Measurements from ENCODE around the gene HS3ST5.
A peak's percentile ranks its signal among the peaks of the same experiment; 100 is the strongest.

HS3ST5 gene

GRCh38 chr6:114009192-114009591 is 333.6 kb downstream of the HS3ST5 start:
- no peak for DNase-seq (ENCODE audit: low read depth)
- TF ChIP-seq CTCF (IDR thresholded peaks at IDR 0.05; ENCODE audit: low read depth, low read length, missing control alignments): no peak
- H3K4me3 ChIP-seq (ENCODE audit: low read depth, low read length): no peak overlapping the region
- in situ Hi-C loops (cut with HindIII; ENCODE audit: low sequenced_read_pairs): no loop called here

- DNase-seq (ENCODE audit: low read depth): no peak
- TF ChIP-seq CTCF (IDR thresholded peaks at IDR 0.05; ENCODE audit: low read depth, low read length, missing control alignments): no peak
- H3K4me3 ChIP-seq (ENCODE audit: low read depth, low read length): no peak overlapping the region
- in situ Hi-C loops (cut with HindIII; ENCODE audit: low sequenced_read_pairs): no loop called here
Measured at GRCh38 chr6:114008331-114008730, 334.5 kb downstream of the HS3ST5 start.

- H3K4me3 ChIP-seq (ENCODE audit: low read depth, low read length): no peak overlapping the region
- in situ Hi-C loops (cut with HindIII; ENCODE audit: low sequenced_read_pairs): no loop called here
- TF ChIP-seq CTCF (IDR thresholded peaks at IDR 0.05; ENCODE audit: low read depth, low read length, missing control alignments): no peak
- DNase-seq (ENCODE audit: low read depth): peak; percentile 62
Measured at GRCh38 chr6:114007516-114007915, 335.3 kb downstream of the HS3ST5 start.
